Left lung (tissue), 10 donors: ENCODE data around the gene AP2B1. TPM values are rescaled to one million over a fixed set of nuclear protein-coding genes. Genes with fewer than 3 reads are reported as not detected.
A peak's percentile ranks its signal among the peaks of the same experiment; 100 is the strongest.

Experiments
- ATAC-seq: fragments of 200-7000 bp; cut with Tn5 transposase; one replicate; pipeline ENCODE4 v1.9.1; 2020; ENCODE audit warnings: moderate library complexity
- DNase-seq, 4 donors: peaks; one replicate each; pipeline ENCODE4 v3.0.0-alpha.2; 2013 to 2020
- H3K27ac ChIP-seq, 2 donors: fragments of 200-600 bp; sonication (generic) in 1 of 2; one replicate each; pipeline versions ENCODE4 v1.5.0 to v1.8.0; 2020 to 2021
- H3K27me3 ChIP-seq, 2 donors: fragments of 200-600 bp; sonication (generic) in 1 of 2; one replicate each; pipeline versions ENCODE4 v1.5.0 to v1.8.0; 2020 to 2021
- H3K36me3 ChIP-seq, 2 donors: fragments of 200-600 bp; sonication (generic) in 1 of 2; one replicate each; pipeline versions ENCODE4 v1.5.0 to v1.8.0; 2020 to 2021
- H3K4me1 ChIP-seq, 2 donors: fragments of 200-600 bp; one replicate each; pipeline ENCODE4 v1.8.0; 2021
- H3K4me3 ChIP-seq, 2 donors: fragments of 200-600 bp; sonication (generic) in 1 of 2; one replicate each; pipeline versions ENCODE4 v1.5.0 to v1.8.0; 2020 to 2021; ENCODE audit warnings: mild to moderate bottlenecking in 1 of 2
- H3K9me3 ChIP-seq, 2 donors: fragments of 200-600 bp; sonication (generic) in 1 of 2; one replicate each; pipeline versions ENCODE4 v1.5.0 to v1.8.0; 2020 to 2021
- CTCF ChIP-seq, 2 donors: fragments of 200-600 bp; sonication (generic) in 1 of 2; IDR thresholded peaks; one replicate each; pipeline versions ENCODE4 v1.5.0 to v1.8.0; 2021; ENCODE audit warnings: antibody characterized with exemption in 2 of 2
- intact Hi-C, 2 donors: fragments of 100-400 bp; cut with DNase I; formaldehyde crosslinking; loops; one replicate each; pipeline versions ENCODE4 v1.11.2 to v1.14.2; 2022
- polyA plus RNA-seq, 6 donors: library from polyadenylated mRNA; unstranded; fragments of 120-200 nt; gene quantifications; one replicate each; pipeline ENCODE4 v1.2.1, GENCODE V29; 2013; ENCODE audit not compliant: insufficient read length in 6 of 6
- total RNA-seq, 2 donors: library from RNA; stranded (reverse); fragmentation: NEBNext Ultra II Directional; extraction: Animal tissue kit (Norgen Biotek cat#: 25700); gene quantifications; one replicate each; pipeline ENCODE4 v1.2.1, GENCODE V29; 2021
- donor health status: DM: no; HTN: yes; CAD: no.
- donor health status: DM: no; HTN: no; CAD: no.

AP2B1 gene
- total and polyA plus RNA-seq, 8 donors = 132 to 195 (median 154) TPM

GRCh38 chr17:35540589-35541404 is 46.3 kb upstream of the AP2B1 start:
- peak overlapping the region; percentile 18 to 40 for H3K4me3 ChIP-seq
- no peaks in the 10 kb centered on the region for H3K27me3 ChIP-seq
- DNase-seq (peak in 2 of 4 donors; percentile 80 to 82), ATAC-seq (peak; percentile 67)
- no peak for TF ChIP-seq CTCF (IDR thresholded peaks at IDR 0.05)
- peaks cover 15 to 68% of the 10 kb centered on the region in 2 donors for H3K4me1 ChIP-seq
- intact Hi-C loops = no loop called here
- no peaks in the 10 kb centered on the region for H3K9me3 ChIP-seq
- no peaks in the 10 kb centered on the region for H3K36me3 ChIP-seq
- H3K27ac ChIP-seq = peak overlapping the region; percentile 78 to 91

- Histone ChIP-seq H3K27me3 (no peaks in the 10 kb centered on the region), H3K9me3 (no peaks in the 10 kb centered on the region), H3K27ac (peak overlapping the region; percentile 78 to 91), H3K4me1 (peaks cover 15 to 75% of the 10 kb centered on the region in 2 donors), H3K36me3 (no peaks in the 10 kb centered on the region), H3K4me3 (peak overlapping the region; percentile 18 to 40)
- no peak for TF ChIP-seq CTCF (IDR thresholded peaks at IDR 0.05)
- intact Hi-C loops = no loop called here
- DNase-seq (no peak), ATAC-seq (no peak)
Measured at GRCh38 chr17:35541434-35541833, 45.7 kb upstream of the AP2B1 start.

- Histone ChIP-seq H3K36me3 (no peaks in the 10 kb centered on the region), H3K9me3 (no peaks in the 10 kb centered on the region), H3K27me3 (no peaks in the 10 kb centered on the region), H3K4me3 (no peak overlapping the region), H3K27ac (no peak overlapping the region), H3K4me1 (peaks cover 15 to 62% of the 10 kb centered on the region in 2 donors)
- ATAC-seq (no peak), DNase-seq (no peak)
- intact Hi-C loops = no loop called here
- no peak for TF ChIP-seq CTCF (IDR thresholded peaks at IDR 0.05)
Measured at GRCh38 chr17:35542990-35543389, 44.1 kb upstream of the AP2B1 start.

- Histone ChIP-seq H3K36me3 (no peaks in the 10 kb centered on the region), H3K27ac (no peak overlapping the region), H3K9me3 (no peaks in the 10 kb centered on the region), H3K4me1 (peaks cover 10 to 55% of the 10 kb centered on the region in 2 donors), H3K27me3 (no peaks in the 10 kb centered on the region), H3K4me3 (no peak overlapping the region)
- ATAC-seq (no peak), DNase-seq (no peak)
- no peak for TF ChIP-seq CTCF (IDR thresholded peaks at IDR 0.05)
- intact Hi-C loops = no loop called here
Measured at GRCh38 chr17:35543856-35544255, 43.3 kb upstream of the AP2B1 start.

GRCh38 chr17:35545150-35545549 is 42.0 kb upstream of the AP2B1 start:
- DNase-seq (no peak), ATAC-seq (peak; percentile 24)
- H3K27me3 ChIP-seq = no peaks in the 10 kb centered on the region
- no peak overlapping the region for H3K4me3 ChIP-seq
- peaks cover 4 to 42% of the 10 kb centered on the region in 2 donors for H3K4me1 ChIP-seq
- intact Hi-C loops = no loop called here
- TF ChIP-seq CTCF (IDR thresholded peaks at IDR 0.05) = no peak
- H3K36me3 ChIP-seq = no peaks in the 10 kb centered on the region
- no peak overlapping the region for H3K27ac ChIP-seq
- H3K9me3 ChIP-seq = no peaks in the 10 kb centered on the region
